Gastroesophageal sphincter (tissue), 3 donors: ENCODE measurements around the gene PDE3B.

Source experiments
- CTCF ChIP-seq, 4 experiments: fragments of 200-600 bp in 2 of 4; fragments of 450-650 bp in 2 of 4; sonication (generic) in 1 of 4; IDR thresholded peaks; one replicate each; pipeline ENCODE4 v1.5.1; 2017 to 2019; ENCODE audit warnings: antibody characterized with exemption in 4 of 4, mild to moderate bottlenecking in 2 of 4, moderate library complexity in 2 of 4
- POLR2A ChIP-seq, 2 donors: fragments of 450-650 bp; IDR thresholded peaks; one replicate each; pipeline ENCODE4 v1.6.1; 2017; ENCODE audit warnings: antibody characterized with exemption in 2 of 2, mild to moderate bottlenecking in 2 of 2, moderate library complexity in 1 of 2

DNA sequence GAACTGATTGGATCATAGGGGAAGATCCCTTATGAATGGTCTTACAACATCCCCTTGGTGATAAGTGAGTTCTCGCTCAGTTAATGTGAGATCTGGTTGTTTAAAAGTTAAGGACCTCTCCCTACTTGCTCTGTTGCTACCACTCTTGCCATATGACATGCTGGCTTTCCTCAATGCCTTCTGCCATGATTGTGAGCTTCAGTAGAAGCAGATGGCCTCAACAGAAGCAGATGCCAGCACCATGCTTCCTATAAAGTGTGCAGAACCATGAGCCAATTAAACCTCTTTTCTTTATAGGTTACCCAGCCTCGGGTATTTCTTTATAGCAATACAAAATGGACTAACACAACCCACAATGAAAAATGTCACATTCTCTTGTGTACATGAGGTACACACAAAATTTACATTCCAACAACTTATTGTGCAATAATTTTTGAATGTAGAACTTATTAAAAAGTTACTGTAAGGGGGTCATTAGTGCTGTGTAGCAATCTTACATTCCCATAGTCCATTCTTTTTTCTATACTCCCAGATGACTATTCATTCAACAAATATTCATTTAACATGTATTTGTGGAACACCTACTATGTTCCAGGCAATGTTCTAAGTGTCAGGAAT lies 238.1 kb downstream of the PDE3B start:
- no peak for TF ChIP-seq CTCF (IDR thresholded peaks at IDR 0.05)
- TF ChIP-seq POLR2A (IDR thresholded peaks at IDR 0.05) = no peak
